ENCODE results near the gene OR10R2. TPM values are rescaled to one million over a fixed set of nuclear protein-coding genes. Genes with fewer than 3 reads are reported as not detected.

OR10R2 gene
- total RNA-seq, 1 experiment from 2014 or later = not detected

GRCh38 chr1:158507511-158507910 is 35.5 kb downstream of the OR10R2 start:
- DNase-seq = no peak
- Histone ChIP-seq H3K27ac (no peak overlapping the region), H3K79me2 (ENCODE audit: low read depth) (no peaks in the 10 kb centered on the region), H3K27me3 (ENCODE audit: insufficient read depth, low read depth) (no peaks in the 10 kb centered on the region), H2AFZ (no peak overlapping the region), H3F3A (ENCODE audit: insufficient read depth, low read depth) (no peaks in the 10 kb centered on the region), H3K36me3 (ENCODE audit: low read depth) (no peaks in the 10 kb centered on the region), H3K4me3 (no peak overlapping the region), H3K4me1 (replicated peaks; ENCODE audit: insufficient read depth) (no peaks in the 10 kb centered on the region), H3K9me3 (ENCODE audit: insufficient read depth, low read depth) (no peaks in the 10 kb centered on the region), H3K4me2 (no peak overlapping the region), H3K9me2 (ENCODE audit: insufficient read depth) (no peaks in the 10 kb centered on the region), H4K20me1 (ENCODE audit: insufficient read depth) (no peaks in the 10 kb centered on the region)
- CTCF ChIA-PET = no interaction called here
- BruUV-seq (replicated peaks) = no TSS peak
- TF ChIP-seq CTCF (conservative IDR thresholded peaks at IDR 0.05) (no peak), EZH2 (IDR thresholded peaks at IDR 0.05; ENCODE audit: low read depth) (no peak)
- POLR2A ChIA-PET (ENCODE audit: unreplicated experiment) = no interaction called here
- intact Hi-C loops (cut with micrococcal nuclease; ENCODE audit: unreplicated experiment) = no loop called here

GRCh38 chr1:158509471-158510156 is 37.6 kb downstream of the OR10R2 start:
- Histone ChIP-seq H3K79me2 (ENCODE audit: low read depth) (no peaks in the 10 kb centered on the region), H3K9me3 (ENCODE audit: insufficient read depth, low read depth) (no peaks in the 10 kb centered on the region), H3K4me2 (no peak overlapping the region), H3K27me3 (ENCODE audit: insufficient read depth, low read depth) (no peaks in the 10 kb centered on the region), H3K9me2 (ENCODE audit: insufficient read depth) (no peaks in the 10 kb centered on the region), H3K36me3 (ENCODE audit: low read depth) (no peaks in the 10 kb centered on the region), H4K20me1 (ENCODE audit: insufficient read depth) (no peaks in the 10 kb centered on the region), H3K4me1 (replicated peaks; ENCODE audit: insufficient read depth) (no peaks in the 10 kb centered on the region), H2AFZ (no peak overlapping the region), H3K27ac (no peak overlapping the region), H3F3A (ENCODE audit: insufficient read depth, low read depth) (no peaks in the 10 kb centered on the region), H3K4me3 (no peak overlapping the region)
- no TSS peak for BruUV-seq (replicated peaks)
- POLR2A ChIA-PET (ENCODE audit: unreplicated experiment) = no interaction called here
- intact Hi-C loops (cut with micrococcal nuclease; ENCODE audit: unreplicated experiment) = no loop called here
- no peak for TF ChIP-seq CTCF (conservative IDR thresholded peaks at IDR 0.05)
- no peak for TF ChIP-seq EZH2 (IDR thresholded peaks at IDR 0.05; ENCODE audit: low read depth)
- CTCF ChIA-PET = no interaction called here
- no peak for DNase-seq

GRCh38 chr1:158516966-158517365 is 44.9 kb downstream of the OR10R2 start:
- no peaks in the 10 kb centered on the region for H3F3A ChIP-seq (ENCODE audit: insufficient read depth, low read depth)
- CTCF ChIA-PET = no interaction called here
- H3K9me3 ChIP-seq (ENCODE audit: insufficient read depth, low read depth) = no peaks in the 10 kb centered on the region
- H3K79me2 ChIP-seq (ENCODE audit: low read depth) = no peaks in the 10 kb centered on the region
- H3K27me3 ChIP-seq (ENCODE audit: insufficient read depth, low read depth) = no peaks in the 10 kb centered on the region
- H4K20me1 ChIP-seq (ENCODE audit: insufficient read depth) = no peaks in the 10 kb centered on the region
- H3K9me2 ChIP-seq (ENCODE audit: insufficient read depth) = no peaks in the 10 kb centered on the region
- intact Hi-C loops (cut with micrococcal nuclease; ENCODE audit: unreplicated experiment) = no loop called here
- H3K4me2 ChIP-seq = no peak overlapping the region
- H3K27ac ChIP-seq = no peak overlapping the region
- no peak overlapping the region for H2AFZ ChIP-seq
- no peaks in the 10 kb centered on the region for H3K36me3 ChIP-seq (ENCODE audit: low read depth)
- no peaks in the 10 kb centered on the region for H3K4me1 ChIP-seq (replicated peaks; ENCODE audit: insufficient read depth)
- POLR2A ChIA-PET (ENCODE audit: unreplicated experiment) = no interaction called here
- H3K4me3 ChIP-seq = no peak overlapping the region
- DNase-seq = no peak
- no peak for TF ChIP-seq CTCF (conservative IDR thresholded peaks at IDR 0.05)
- TF ChIP-seq EZH2 (IDR thresholded peaks at IDR 0.05; ENCODE audit: low read depth) = no peak
- no TSS peak for BruUV-seq (replicated peaks)

Measured in PC-9 (cell line).